PC-3 (cell line): Measurements from ENCODE around the gene ABCC10. TPM values are rescaled to one million over a fixed set of nuclear protein-coding genes. Genes with fewer than 3 reads are reported as not detected.

ENCODE experiments used
- ATAC-seq: fragments of 200-7000 bp; cut with Tn5 transposase; 2 replicates; pipeline ENCODE4 v1.9.1; 2020; ENCODE audit warnings: mild to moderate bottlenecking, moderate library complexity
- BruUV-seq: library from RNA; stranded (reverse); fragments of 400-500 nt; replicated peaks from 2 replicates; lab custom pipeline; 2021; lab: Mats Ljungman, UMichigan
- CTCF ChIA-PET: fragments of 300-600 bp; sonication (Branson Sonifier 250); formaldehyde crosslinking; loops from one replicate; lab custom pipeline; 2022; ENCODE audit warnings: antibody characterized with exemption; lab: Charles Lee
- POLR2A ChIA-PET: fragments of 300-600 bp; sonication (Branson Sonifier 250); formaldehyde crosslinking; loops from one replicate; lab custom pipeline; 2022; ENCODE audit warnings: antibody characterized with exemption; ENCODE audit not compliant: unreplicated experiment; lab: Charles Lee
- DNase-seq: peaks from one replicate; pipeline ENCODE4 v3.0.0-alpha.2; 2015
- H2AFZ ChIP-seq: fragments of 300-600 bp; sonication (generic); 2 replicates; pipeline ENCODE4 v1.6.0; 2016; ENCODE audit warnings: antibody characterized with exemption, low read length
- H3F3A ChIP-seq: fragments of 300-600 bp; sonication (generic); one replicate; pipeline ENCODE4 v1.6.0; 2017; ENCODE audit warnings: antibody characterized with exemption, low read length, control low read depth, mild to moderate bottlenecking; ENCODE audit not compliant: unreplicated experiment
- H3K27ac ChIP-seq: fragments of 300-600 bp; sonication (generic); 2 replicates; pipeline ENCODE4 v1.5.1; 2016; ENCODE audit warnings: mild to moderate bottlenecking, low read length
- H3K27me3 ChIP-seq: fragments of 300-600 bp; sonication (generic); 2 replicates; pipeline ENCODE4 v1.6.1; 2016; ENCODE audit warnings: low read length, mixed read lengths
- H3K36me3 ChIP-seq: fragments of 300-600 bp; sonication (generic); 2 replicates; pipeline ENCODE4 v1.6.1; 2016; ENCODE audit warnings: low read depth, mixed run types, low read length, mixed read lengths
- H3K4me1 ChIP-seq: fragments of 300-600 bp; sonication (generic); 2 replicates; pipeline ENCODE4 v1.5.1; 2016; ENCODE audit warnings: low read length; ENCODE audit not compliant: insufficient read depth
- H3K4me2 ChIP-seq: fragments of 300-600 bp; sonication (generic); 2 replicates; pipeline ENCODE4 v1.6.0; 2016; ENCODE audit warnings: low read length
- H3K4me3 ChIP-seq: fragments of 300-600 bp; sonication (generic); 2 replicates; pipeline ENCODE4 v1.5.1; 2016; ENCODE audit warnings: mild to moderate bottlenecking, low read length, mixed read lengths
- H3K79me2 ChIP-seq: fragments of 300-600 bp; sonication (generic); 2 replicates; pipeline ENCODE4 v1.6.1; 2017; ENCODE audit warnings: low read length, mixed read lengths
- H3K9ac ChIP-seq: fragments of 300-600 bp; sonication (generic); 2 replicates; pipeline ENCODE4 v1.6.0; 2016; ENCODE audit warnings: mild to moderate bottlenecking, low read length
- H3K9me2 ChIP-seq: fragments of 300-600 bp; sonication (generic); replicated peaks from 2 replicates; pipeline ENCODE4 v1.6.1; 2016; ENCODE audit warnings: mixed run types, low read length, mixed read lengths
- H3K9me3 ChIP-seq: fragments of 300-600 bp; sonication (generic); 2 replicates; pipeline ENCODE4 v1.6.1; 2016; ENCODE audit warnings: low read length, mixed read lengths
- H4K20me1 ChIP-seq: fragments of 300-600 bp; sonication (generic); 2 replicates; pipeline ENCODE4 v1.6.1; 2016; ENCODE audit warnings: low read length, mixed read lengths
- CTCF ChIP-seq: fragments of 300-600 bp; sonication (generic); conservative IDR thresholded peaks from 2 replicates; pipeline ENCODE4 v1.5.1; 2017; ENCODE audit warnings: antibody characterized with exemption, low read depth, mild to moderate bottlenecking, low read length
- EZH2 ChIP-seq: fragments of 300-600 bp; sonication (generic); IDR thresholded peaks from one replicate; pipeline ENCODE4 v1.6.1; 2017; ENCODE audit warnings: antibody characterized with exemption, mild to moderate bottlenecking, low read length; ENCODE audit not compliant: unreplicated experiment
- EZH2phosphoT487 ChIP-seq: fragments of 300-600 bp; sonication (generic); IDR thresholded peaks from 2 replicates; pipeline ENCODE4 v1.6.1; 2018; ENCODE audit warnings: mild to moderate bottlenecking, antibody characterized with exemption, low read length, borderline replicate concordance
- intact Hi-C: fragments of 100-400 bp; cut with micrococcal nuclease; formaldehyde crosslinking; loops from 2 replicates; pipeline ENCODE4 v1.9.0; 2023
- total RNA-seq: library from RNA; depleted of rRNA; stranded (reverse); fragments of >200 nt; gene quantifications from 2 replicates; pipeline ENCODE4 v1.2.3, GENCODE V29; 2014

ABCC10 gene
- total RNA-seq, 1 experiment from 2014 or later, result 23.1 TPM

GRCh38 chr6:43426928-43427405, 374 bp upstream of the ABCC10 start:
- Histone ChIP-seq H3K36me3 (no peaks in the 10 kb centered on the region), H4K20me1 (no peaks in the 10 kb centered on the region), H3K9me2 (no peaks in the 10 kb centered on the region), H3K9ac (peak overlapping the region; percentile 88), H3F3A (no peaks in the 10 kb centered on the region), H3K4me3 (peak overlapping the region; percentile 88), H3K27ac (peak overlapping the region; percentile 68), H3K9me3 (no peaks in the 10 kb centered on the region), H3K4me1 (peaks cover 10% of the 10 kb centered on the region), H2AFZ (peak overlapping the region; percentile 92), H3K27me3 (no peaks in the 10 kb centered on the region), H3K79me2 (peaks cover 26% of the 10 kb centered on the region), H3K4me2 (peak overlapping the region; percentile 92)
- CTCF ChIA-PET, result interaction anchor here (0.6 kb wide), 1 partner anchor 11 kb away, joined by 9 read pairs; no protein-coding TSS in a partner anchor
- POLR2A ChIA-PET, result interaction anchor here (0.6 kb wide), 1 partner anchor 110 kb away, joined by 3 read pairs; no protein-coding TSS in a partner anchor
- no peak for TF ChIP-seq EZH2
- no peak for TF ChIP-seq EZH2phosphoT487
- TF ChIP-seq CTCF, result no peak
- DNase-seq (no peak), ATAC-seq (no peak)
- intact Hi-C loops, result no loop called here
- TSS peak; percentile 98 for BruUV-seq

- ATAC-seq (no peak), DNase-seq (no peak)
- Histone ChIP-seq H3K4me2 (peak overlapping the region; percentile 92), H3K9me2 (no peaks in the 10 kb centered on the region), H3K79me2 (peaks cover 26% of the 10 kb centered on the region), H3K27me3 (no peaks in the 10 kb centered on the region), H3K4me3 (peak overlapping the region; percentile 88), H4K20me1 (no peaks in the 10 kb centered on the region), H3K9me3 (no peaks in the 10 kb centered on the region), H2AFZ (peak overlapping the region; percentile 92), H3K36me3 (no peaks in the 10 kb centered on the region), H3K27ac (peak overlapping the region; percentile 68), H3K4me1 (peaks cover 10% of the 10 kb centered on the region), H3K9ac (peak overlapping the region; percentile 88), H3F3A (no peaks in the 10 kb centered on the region)
- POLR2A ChIA-PET, result no interaction called here
- CTCF ChIA-PET, result no interaction called here
- TF ChIP-seq EZH2phosphoT487, result no peak
- no peak for TF ChIP-seq CTCF
- TF ChIP-seq EZH2, result no peak
- BruUV-seq, result no TSS peak
- intact Hi-C loops, result no loop called here
These were observed 800 bp downstream of the ABCC10 start for GRCh38 chr6:43428112-43428570.

GRCh38 chr6:43428874-43429273, 1.5 kb downstream of the ABCC10 start:
- POLR2A ChIA-PET, result no interaction called here
- no peak overlapping the region for H2AFZ ChIP-seq
- TF ChIP-seq EZH2 (no peak), EZH2phosphoT487 (no peak), CTCF (no peak)
- H4K20me1 ChIP-seq, result no peaks in the 10 kb centered on the region
- no peak overlapping the region for H3K27ac ChIP-seq
- H3K27me3 ChIP-seq, result no peaks in the 10 kb centered on the region
- no peak for ATAC-seq
- peak overlapping the region; percentile 92 for H3K4me2 ChIP-seq
- H3K9ac ChIP-seq, result peak overlapping the region; percentile 88
- peaks cover 26% of the 10 kb centered on the region for H3K79me2 ChIP-seq
- CTCF ChIA-PET, result no interaction called here
- no peaks in the 10 kb centered on the region for H3K36me3 ChIP-seq
- H3K4me3 ChIP-seq, result peak overlapping the region; percentile 88
- no peaks in the 10 kb centered on the region for H3K9me3 ChIP-seq
- intact Hi-C loops, result no loop called here
- no peaks in the 10 kb centered on the region for H3K9me2 ChIP-seq
- BruUV-seq, result no TSS peak
- DNase-seq, result no peak
- H3F3A ChIP-seq, result no peaks in the 10 kb centered on the region
- H3K4me1 ChIP-seq, result peaks cover 10% of the 10 kb centered on the region
